NCI-H146 treated with DMSO at 0.1 percent for 48 hours (cell line): ENCODE data around the gene COMT.

ENCODE experiments used
- DNase-seq: peaks from one replicate; lab custom pipeline; 2025; ENCODE audit not compliant: unreplicated experiment; lab: John Stamatoyannopoulos, UW

The COMT gene

DNA sequence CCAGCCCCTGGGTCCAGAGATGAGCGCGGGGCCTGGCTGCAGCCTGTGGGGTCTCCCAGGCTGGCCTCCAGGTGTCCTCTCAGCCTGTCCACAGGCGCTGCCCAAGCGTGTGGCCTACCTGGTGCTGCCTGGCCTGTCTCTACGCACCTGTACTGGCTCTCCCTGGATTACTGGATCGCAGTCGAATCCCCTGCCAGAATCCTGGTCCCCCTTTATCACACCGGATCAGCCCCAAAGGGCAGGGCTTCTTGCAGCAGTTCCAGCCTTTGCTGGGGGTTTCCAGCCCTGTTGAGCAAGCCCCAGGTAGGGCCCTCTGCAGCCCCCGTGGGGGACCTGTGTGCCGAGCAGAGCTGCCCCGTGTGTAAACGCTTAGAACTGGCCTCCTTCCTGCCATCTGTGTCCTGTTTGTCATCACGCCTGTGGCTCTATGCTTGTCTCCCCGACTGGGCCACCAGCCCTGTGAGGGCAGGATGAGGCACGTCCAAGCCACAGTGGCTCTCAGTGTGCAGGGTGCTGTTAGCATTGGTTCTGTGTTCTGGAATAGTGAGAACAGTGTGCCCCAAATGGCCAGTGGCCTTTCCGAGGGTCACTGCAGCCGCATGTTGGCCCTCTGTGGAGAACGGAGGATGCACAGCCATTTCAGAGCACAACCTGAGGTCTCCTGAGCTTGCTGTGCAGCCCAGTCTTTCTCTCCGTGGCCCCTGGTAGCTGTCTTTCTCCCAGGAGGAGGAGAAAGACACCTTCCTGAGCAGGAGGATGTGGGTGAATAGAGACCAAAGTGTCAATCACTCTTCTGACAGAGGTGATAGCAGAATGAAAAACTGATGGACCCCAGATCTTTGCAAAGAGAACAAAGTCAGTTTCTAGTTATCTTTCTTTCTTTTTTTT lies 13.9 kb downstream of the COMT start:
- no peak for DNase-seq

DNA sequence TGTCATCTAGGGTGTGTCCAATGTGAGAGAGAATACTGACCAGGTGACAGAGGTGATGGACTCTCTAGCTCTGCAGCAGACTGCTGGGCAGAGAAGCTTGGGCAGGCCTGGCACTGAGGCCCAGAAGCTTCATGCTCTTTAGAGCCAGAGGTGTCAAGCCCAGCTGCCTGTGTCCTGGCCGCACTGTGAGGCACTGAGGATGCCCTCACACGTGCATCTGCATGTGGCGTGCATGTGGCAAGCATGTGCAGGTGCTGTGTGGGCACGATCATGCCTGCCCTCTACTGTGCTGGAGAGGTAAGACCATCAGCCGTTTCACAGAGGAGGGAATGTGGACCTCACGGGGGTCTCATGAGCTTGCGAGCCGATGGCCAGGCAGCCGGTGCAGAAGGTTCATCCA lies 15.9 kb downstream of the COMT start:
- no peak for DNase-seq

- DNase-seq, result no peak
Measured at GRCh38 chr22:19958083-19959042, 16.8 kb downstream of the COMT start.

- no peak for DNase-seq
Measured at GRCh38 chr22:19959043-19959586, 17.5 kb downstream of the COMT start.

GRCh38 chr22:19959587-19960490 lies 18.3 kb downstream of the COMT start:
- no peak for DNase-seq

DNA sequence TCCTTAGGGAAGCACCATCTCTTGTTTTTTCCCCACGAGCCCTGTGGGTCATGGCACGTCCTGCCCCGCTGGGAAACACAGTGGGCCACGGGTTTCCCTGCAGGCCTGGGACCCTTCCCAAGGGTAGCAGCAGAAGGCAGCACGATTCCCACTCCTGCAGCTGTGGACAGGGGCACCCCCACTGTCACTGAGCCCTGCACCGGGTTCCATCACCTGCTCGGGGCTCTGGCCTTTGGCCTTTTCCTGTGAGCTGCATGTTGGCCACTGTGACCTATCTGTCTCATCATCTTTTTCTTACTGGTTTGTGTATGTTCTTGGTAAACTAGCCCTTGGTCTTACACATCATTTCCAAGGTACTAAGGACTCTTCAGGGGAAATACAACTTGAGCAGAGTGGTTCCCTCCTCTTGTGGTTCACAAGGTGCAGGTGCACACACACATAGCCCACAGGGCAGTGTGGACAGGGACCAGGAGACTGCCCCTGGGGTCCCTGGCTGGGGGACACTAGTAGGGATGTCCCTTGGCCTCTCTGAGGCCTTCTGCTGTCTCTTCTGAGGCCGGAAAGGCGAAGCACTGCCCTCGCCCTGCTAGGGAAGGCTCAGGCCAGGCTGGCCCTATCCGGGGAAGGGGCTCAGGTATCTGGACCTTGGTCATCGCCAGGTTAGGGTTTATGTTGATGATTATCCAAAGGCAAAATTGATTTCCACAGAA lies 19.1 kb downstream of the COMT start:
- no peak for DNase-seq

- no peak for DNase-seq
Measured at GRCh38 chr22:19961201-19961580, 19.6 kb downstream of the COMT start.

DNA sequence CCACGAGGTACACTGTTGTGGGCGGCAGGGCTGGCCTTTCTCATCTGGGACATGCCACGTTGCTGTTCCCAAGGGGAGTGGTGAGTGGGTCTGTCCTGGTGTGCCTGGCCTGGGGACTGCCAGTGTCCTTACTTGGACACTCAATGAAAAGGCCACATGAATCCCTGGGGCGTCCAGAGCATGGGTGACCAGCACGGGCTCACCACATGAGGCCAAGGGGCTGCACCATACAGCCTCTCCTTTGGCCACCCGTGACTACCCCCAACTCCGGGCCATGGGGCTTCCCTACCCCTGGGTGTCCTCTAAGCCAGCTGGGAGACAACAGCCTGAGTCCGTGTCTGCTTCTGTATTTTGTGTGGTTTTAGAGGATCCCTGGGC lies 20.3 kb downstream of the COMT start:
- no peak for DNase-seq

DNA sequence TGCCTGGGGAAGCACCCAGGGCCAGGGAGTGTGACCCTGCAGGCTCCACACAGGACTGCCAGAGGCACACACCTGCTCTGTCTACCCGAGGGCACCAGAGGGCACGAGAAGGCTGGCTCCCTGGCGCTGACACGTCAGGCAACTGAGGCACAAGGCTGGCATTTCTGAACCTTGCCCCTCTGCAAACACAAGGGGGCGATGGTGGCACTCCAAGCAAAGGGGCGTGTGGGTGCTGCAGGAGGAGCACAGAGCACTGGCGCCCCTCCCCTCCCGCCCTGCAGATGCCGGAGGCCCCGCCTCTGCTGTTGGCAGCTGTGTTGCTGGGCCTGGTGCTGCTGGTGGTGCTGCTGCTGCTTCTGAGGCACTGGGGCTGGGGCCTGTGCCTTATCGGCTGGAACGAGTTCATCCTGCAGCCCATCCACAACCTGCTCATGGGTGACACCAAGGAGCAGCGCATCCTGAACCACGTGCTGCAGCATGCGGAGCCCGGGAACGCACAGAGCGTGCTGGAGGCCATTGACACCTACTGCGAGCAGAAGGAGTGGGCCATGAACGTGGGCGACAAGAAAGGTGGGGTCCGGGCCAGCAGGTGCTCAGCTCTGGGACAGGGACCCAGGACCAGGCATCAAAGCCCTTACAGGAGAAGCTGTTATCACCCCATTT lies 20.8 kb downstream of the COMT start:
- DNase-seq, result no peak

- no peak for DNase-seq
Measured at GRCh38 chr22:19962909-19963806, 21.6 kb downstream of the COMT start.

DNA sequence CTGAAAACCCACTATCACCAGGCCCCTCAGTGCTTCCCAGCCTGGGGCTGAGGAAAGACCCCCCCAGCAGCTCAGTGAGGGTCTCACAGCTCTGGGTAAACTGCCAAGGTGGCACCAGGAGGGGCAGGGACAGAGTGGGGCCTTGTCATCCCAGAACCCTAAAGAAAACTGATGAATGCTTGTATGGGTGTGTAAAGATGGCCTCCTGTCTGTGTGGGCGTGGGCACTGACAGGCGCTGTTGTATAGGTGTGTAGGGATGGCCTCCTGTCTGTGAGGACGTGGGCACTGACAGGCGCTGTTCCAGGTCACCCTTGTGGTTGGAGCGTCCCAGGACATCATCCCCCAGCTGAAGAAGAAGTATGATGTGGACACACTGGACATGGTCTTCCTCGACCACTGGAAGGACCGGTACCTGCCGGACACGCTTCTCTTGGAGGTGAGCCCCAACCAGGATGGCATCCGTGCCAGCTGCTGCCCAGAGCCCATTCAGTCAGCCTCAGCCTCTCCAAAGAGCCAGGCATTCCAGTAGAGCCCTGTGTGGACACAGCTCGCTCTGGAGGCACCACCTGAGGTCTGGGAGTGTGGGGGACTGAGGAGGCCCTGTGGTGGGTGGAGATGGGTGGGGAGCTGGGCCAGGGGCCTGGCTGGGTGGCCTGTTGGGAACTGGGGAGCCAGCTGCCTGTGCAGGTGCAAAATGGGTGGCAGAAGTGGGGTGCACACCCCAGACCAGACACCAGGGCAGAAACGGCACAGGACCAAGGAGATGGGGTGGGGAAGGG lies 22.5 kb downstream of the COMT start:
- no peak for DNase-seq

DNA sequence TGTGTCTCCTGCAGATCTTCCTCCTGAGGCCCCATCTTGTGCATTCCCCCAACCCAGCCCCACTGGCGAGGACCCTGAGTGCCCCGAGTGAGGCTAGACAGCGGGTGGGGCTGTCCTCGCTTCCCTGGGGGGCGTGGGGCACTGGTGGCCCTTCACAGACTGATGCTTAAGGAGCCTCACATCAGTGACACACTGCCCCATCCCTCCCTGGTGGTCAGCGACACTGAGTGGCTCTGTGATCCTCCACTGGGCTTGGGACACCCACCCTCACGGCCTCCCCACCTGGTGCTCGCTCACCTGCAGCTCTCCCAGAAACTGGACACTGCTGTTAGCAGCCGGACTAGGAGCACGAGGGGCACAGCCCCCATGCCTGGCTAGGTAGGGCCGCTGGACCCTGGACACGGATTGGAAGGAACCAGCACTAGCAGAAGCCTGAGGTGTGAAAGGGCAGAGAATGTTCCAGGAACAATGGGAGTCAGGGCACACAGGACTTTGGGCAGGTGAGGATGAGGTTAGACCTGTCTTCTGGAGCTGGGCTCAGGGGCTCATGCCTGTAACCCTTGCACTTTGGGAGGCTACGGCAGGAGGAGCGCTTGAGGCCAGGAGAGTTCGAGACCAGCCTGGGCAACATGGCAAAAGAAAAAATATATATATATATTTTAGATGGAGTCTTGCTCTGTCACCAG lies 23.3 kb downstream of the COMT start:
- DNase-seq, result no peak

DNA sequence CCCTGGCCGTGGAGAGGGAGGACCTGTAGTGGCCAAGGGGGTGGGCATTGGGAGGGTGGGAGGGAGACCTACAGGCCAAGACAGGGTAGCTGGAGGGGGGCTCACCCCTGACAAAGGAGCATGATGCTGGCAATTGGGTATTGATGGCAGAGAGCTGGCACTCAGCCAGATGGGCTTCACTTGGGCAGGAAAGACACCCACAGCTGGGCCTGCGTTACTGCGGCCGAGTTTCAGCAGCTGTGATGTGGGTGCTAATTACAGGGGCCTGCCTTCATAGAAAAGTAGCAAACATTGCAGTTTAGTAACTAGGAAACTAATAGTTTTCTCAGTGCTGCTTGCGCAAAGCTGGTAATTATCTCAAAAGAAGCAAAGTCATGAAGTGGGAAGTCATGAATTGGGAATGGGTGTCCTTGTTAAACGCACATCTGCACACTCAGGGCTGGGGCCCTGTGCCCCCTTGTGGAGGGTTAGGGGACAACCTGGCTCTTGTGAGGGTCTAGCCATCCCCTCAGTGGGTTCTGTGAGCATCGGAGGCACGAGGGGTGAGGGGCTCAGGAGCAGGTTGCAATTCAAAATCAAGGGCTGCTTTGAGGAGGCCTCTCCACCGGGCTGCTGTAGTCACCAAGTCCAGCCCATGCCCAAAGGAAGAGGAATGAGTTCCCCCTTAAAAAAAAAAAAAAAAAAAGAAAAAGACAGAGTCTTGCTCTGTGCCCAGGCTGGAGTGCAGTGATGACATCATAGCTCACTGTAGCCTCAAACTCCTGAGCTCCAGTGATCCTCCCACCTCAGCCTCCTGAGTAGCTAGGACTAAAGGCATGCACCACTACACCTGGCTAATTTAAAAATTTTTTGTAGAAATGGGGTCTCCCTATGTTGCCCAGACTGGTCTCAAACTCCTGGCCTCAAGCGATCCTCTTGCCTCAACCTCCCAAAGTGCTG lies 24.5 kb downstream of the COMT start:
- no peak for DNase-seq

GRCh38 chr22:19966908-19967750 lies 25.6 kb downstream of the COMT start:
- DNase-seq, result no peak

GRCh38 chr22:19967850-19968449 lies 26.4 kb downstream of the COMT start:
- no peak for DNase-seq
